Esophagus squamous epithelium (tissue), 4 donors: ENCODE results near the gene ZNF670. TPM values are rescaled to one million over a fixed set of nuclear protein-coding genes. Genes with fewer than 3 reads are reported as not detected.

Source experiments
- total RNA-seq, 4 donors: library from RNA; depleted of rRNA; stranded (reverse); fragments of >200 nt; gene quantifications; one replicate each; pipeline ENCODE4 v1.1.0, GENCODE V29; 2016

Gene ZNF670
- total RNA-seq, 4 donors from 2014 or later: 0.57 to 4.0 (median 1.1) TPM

Other genes with a start within 250 kb of the ZNF670 start
- 10 to 100 TPM; 12.3 to 38.7 (median 29.0) TPM for gene AHCTF1, start 146.9 kb downstream of the ZNF670 start, total RNA-seq
- under 1 TPM; 0.15 to 0.76 (median 0.31) TPM for gene ZNF695, start 70.8 kb downstream of the ZNF670 start, total RNA-seq
- gene ZNF669, start 25.5 kb upstream of the ZNF670 start, total RNA-seq: 1 to 10 TPM in 3 of 4 donors, under 1 TPM in 1; 0.95 to 6.7 (median 3.2) TPM
- gene ZNF124, start 93.2 kb upstream of the ZNF670 start, total RNA-seq: 10 to 100 TPM in 3 of 4 donors, 1 to 10 TPM in 1; 5.7 to 36.4 (median 14.1) TPM
- not detected for gene VN1R5, start 177.3 kb upstream of the ZNF670 start, total RNA-seq